NB4 (cell line): Measurements from ENCODE around the gene TRANK1.
"Not testable (repeated sequence)": the region's sequence is repeated elsewhere in the genome, so short reads cannot be mapped to it uniquely, and the experiment has no call there.

Experiments used
- CTCF ChIP-seq: IDR thresholded peaks from one replicate; pipeline ENCODE4 v1.5.1; 2012; ENCODE audit warnings: low read depth, low read length
- MAX ChIP-seq: IDR thresholded peaks from 2 replicates; pipeline ENCODE4 v1.6.1; 2011; ENCODE audit warnings: low read depth, low read length
- MYC ChIP-seq: IDR thresholded peaks from 2 replicates; pipeline ENCODE4 v1.6.1; 2011; ENCODE audit warnings: low read depth, low read length
- POLR2A ChIP-seq: IDR thresholded peaks from 2 replicates; pipeline ENCODE4 v1.6.1; 2011; ENCODE audit warnings: mild to moderate bottlenecking; ENCODE audit not compliant: insufficient read length; ENCODE audit errors: extremely low read depth

GRCh38 chr3:36931424-36931823 is 13.4 kb downstream of the TRANK1 start:
- not testable (repeated sequence) for TF ChIP-seq CTCF, POLR2A, MAX, MYC
